NCI-H2196 treated with DMSO at 0.1 percent for 48 hours (cell line): Measurements from ENCODE around the gene CCSER1.

Source experiments
- DNase-seq: peaks from one replicate; lab custom pipeline; 2025; ENCODE audit not compliant: unreplicated experiment; lab: John Stamatoyannopoulos, UW

The CCSER1 gene

GRCh38 chr4:90127223-90127705 is at the start of gene CCSER1:
Gene CCSER1 (plus strand): TSS chr4:90127394.
- peak; percentile 36 for DNase-seq

GRCh38 chr4:90078440-90078839 is 48.8 kb upstream of the CCSER1 start:
- no peak for DNase-seq

- no peak for DNase-seq
Observed at GRCh38 chr4:90080116-90080515, 47.1 kb upstream of the CCSER1 start.

- DNase-seq: no peak
Observed at GRCh38 chr4:90081432-90082144, 45.6 kb upstream of the CCSER1 start.

GRCh38 chr4:90082449-90082848 is 44.7 kb upstream of the CCSER1 start:
- DNase-seq: no peak

GRCh38 chr4:90084277-90084966 is 42.8 kb upstream of the CCSER1 start:
- no peak for DNase-seq

- DNase-seq: no peak
Observed at GRCh38 chr4:90084967-90085295, 42.3 kb upstream of the CCSER1 start.

- DNase-seq: no peak
Observed at GRCh38 chr4:90093526-90093925, 33.7 kb upstream of the CCSER1 start.

GRCh38 chr4:90095000-90095399 is 32.2 kb upstream of the CCSER1 start:
- no peak for DNase-seq

GRCh38 chr4:90099812-90100211 is 27.4 kb upstream of the CCSER1 start:
- DNase-seq: no peak

GRCh38 chr4:90103991-90104390 is 23.2 kb upstream of the CCSER1 start:
- DNase-seq: no peak

GRCh38 chr4:90105274-90105673 is 21.9 kb upstream of the CCSER1 start:
- DNase-seq: no peak

GRCh38 chr4:90112715-90113114 is 14.5 kb upstream of the CCSER1 start:
- DNase-seq: no peak

- no peak for DNase-seq
Observed at GRCh38 chr4:90113881-90114457, 13.2 kb upstream of the CCSER1 start.

GRCh38 chr4:90118527-90119195 is 8.5 kb upstream of the CCSER1 start:
- DNase-seq: no peak

- no peak for DNase-seq
Observed at GRCh38 chr4:90120037-90120436, 7.2 kb upstream of the CCSER1 start.

GRCh38 chr4:90120815-90121214 is 6.4 kb upstream of the CCSER1 start:
- DNase-seq: no peak

GRCh38 chr4:90121676-90122354 is 5.4 kb upstream of the CCSER1 start:
- no peak for DNase-seq

- DNase-seq: no peak
Observed at GRCh38 chr4:90122355-90122748, 4.8 kb upstream of the CCSER1 start.

GRCh38 chr4:90124276-90124675 is 2.9 kb upstream of the CCSER1 start:
- no peak for DNase-seq

- no peak for DNase-seq
Observed at GRCh38 chr4:90126805-90127204, 389 bp upstream of the CCSER1 start.
